HepG2 (cell line): Measurements from ENCODE around the gene MINDY2.

Experiments
- CEBPZ ChIP-seq: IDR thresholded peaks from 2 replicates; pipeline ENCODE4 v1.6.1; 2012; ENCODE audit warnings: low read length, improper control_type of control experiment
- CHD2 ChIP-seq: IDR thresholded peaks from 2 replicates; pipeline ENCODE4 v1.6.1; 2011; ENCODE audit warnings: low read depth, low read length, improper control_type of control experiment
- KDM3A ChIP-seq: IDR thresholded peaks from 2 replicates; pipeline ENCODE4 v1.6.1; 2018; ENCODE audit warnings: low read depth, missing compliant biosample characterization
- ZSCAN21 ChIP-seq: sonication (generic); formaldehyde crosslinking; IDR thresholded peaks from 2 replicates; pipeline ENCODE4 v1.8.0; 2022; ENCODE audit warnings: mild to moderate bottlenecking, missing genetic modification reagents, moderate library complexity, borderline replicate concordance

- TF ChIP-seq CHD2 (no peak), ZSCAN21 (CRISPR knock-in tag) (no peak), KDM3A (no peak), CEBPZ (no peak)
Observed at GRCh38 chr15:58736018-58736643, 35.0 kb upstream of the MINDY2 start.
